Trophoblast cell (in vitro differentiated cells and primary cell): Measurements from ENCODE around the gene GTF3C5.
"Not testable (repeated sequence)": the region's sequence is repeated elsewhere in the genome, so short reads cannot be mapped to it uniquely, and the experiment has no call there.

Experiments
- DNase-seq, 2 donors: peaks; one replicate each; pipeline ENCODE4 v3.0.0-alpha.2; 2016
- H2AFZ ChIP-seq: 2 replicates; pipeline ENCODE4 v1.6.1; 2013; ENCODE audit warnings: low read length, moderate library complexity, mild to moderate bottlenecking; ENCODE audit not compliant: insufficient read depth, poor library complexity
- H2AK5ac ChIP-seq: 2 replicates; pipeline ENCODE4 v1.6.1; 2013; ENCODE audit warnings: mild to moderate bottlenecking, low read length
- H2BK120ac ChIP-seq: 2 replicates; pipeline ENCODE4 v1.6.1; 2013; ENCODE audit warnings: low read length, mild to moderate bottlenecking, moderate library complexity; ENCODE audit not compliant: insufficient read depth, poor library complexity
- H2BK12ac ChIP-seq: 2 replicates; pipeline ENCODE4 v1.6.1; 2013; ENCODE audit warnings: mild to moderate bottlenecking, low read length, moderate library complexity
- H2BK5ac ChIP-seq: 2 replicates; pipeline ENCODE4 v1.6.1; 2013; ENCODE audit warnings: low read length, low read depth, moderate library complexity, mild to moderate bottlenecking; ENCODE audit not compliant: poor library complexity
- H3K14ac ChIP-seq: 2 replicates; pipeline ENCODE4 v1.6.1; 2013; ENCODE audit warnings: mild to moderate bottlenecking, low read length
- H3K18ac ChIP-seq: 2 replicates; pipeline ENCODE4 v1.6.1; 2013; ENCODE audit warnings: mild to moderate bottlenecking, low read length
- H3K23ac ChIP-seq: 2 replicates; pipeline ENCODE4 v1.6.1; 2013; ENCODE audit warnings: low read length
- H3K27ac ChIP-seq: 2 replicates; pipeline ENCODE4 v1.5.1; 2013; ENCODE audit warnings: low read depth, mild to moderate bottlenecking, inconsistent platforms, low read length, moderate library complexity
- H3K27me3 ChIP-seq: 2 replicates; pipeline ENCODE4 v1.6.1; 2013; ENCODE audit warnings: inconsistent platforms, mild to moderate bottlenecking, low read length, moderate library complexity; ENCODE audit not compliant: insufficient read depth
- H3K36me3 ChIP-seq, 2 experiments: 1 replicate in 1 of 2; 2 replicates in 1 of 2; pipeline ENCODE4 v1.6.1; 2013; ENCODE audit warnings: low read length in 2 of 2, mild to moderate bottlenecking in 2 of 2, moderate library complexity in 1 of 2; ENCODE audit not compliant: insufficient read depth in 2 of 2, control insufficient read depth in 1 of 2
- H3K4ac ChIP-seq: 2 replicates; pipeline ENCODE4 v1.6.1; 2013; ENCODE audit warnings: low read depth, mild to moderate bottlenecking, low read length, moderate library complexity
- H3K4me1 ChIP-seq, 2 experiments: 1 replicate in 1 of 2; 2 replicates in 1 of 2; pipeline ENCODE4 v1.6.1; 2013; ENCODE audit warnings: low read length in 2 of 2, mild to moderate bottlenecking in 2 of 2, moderate library complexity in 1 of 2; ENCODE audit not compliant: insufficient read depth in 2 of 2, control insufficient read depth in 1 of 2
- H3K4me2 ChIP-seq: 2 replicates; pipeline ENCODE4 v1.6.1; 2013; ENCODE audit warnings: inconsistent platforms, mild to moderate bottlenecking, low read length, moderate library complexity
- H3K4me3 ChIP-seq: 2 replicates; pipeline ENCODE4 v1.5.1; 2013; ENCODE audit warnings: mild to moderate bottlenecking, low read depth, low read length, inconsistent platforms
- H3K79me1 ChIP-seq: one replicate; pipeline ENCODE4 v1.6.1; 2013; ENCODE audit warnings: low read length
- H3K79me2 ChIP-seq: 2 replicates; pipeline ENCODE4 v1.6.1; 2013; ENCODE audit warnings: low read length, mild to moderate bottlenecking; ENCODE audit not compliant: control insufficient read depth, insufficient read depth, poor library complexity
- H3K9ac ChIP-seq: 2 replicates; pipeline ENCODE4 v1.6.1; 2013; ENCODE audit warnings: mild to moderate bottlenecking, low read length
- H3K9me3 ChIP-seq: 2 replicates; pipeline ENCODE4 v1.6.1; 2013; ENCODE audit warnings: low read depth, mild to moderate bottlenecking, control low read depth, inconsistent platforms, low read length; ENCODE audit not compliant: insufficient read depth
- H4K12ac ChIP-seq: 2 replicates; pipeline ENCODE4 v1.6.1; 2013; ENCODE audit warnings: low read depth, mild to moderate bottlenecking, low read length, moderate library complexity
- H4K8ac ChIP-seq: 2 replicates; pipeline ENCODE4 v1.6.1; 2013; ENCODE audit warnings: low read depth, mild to moderate bottlenecking, low read length, moderate library complexity
- H4K91ac ChIP-seq: one replicate; pipeline ENCODE4 v1.6.1; 2013; ENCODE audit warnings: low read depth, mild to moderate bottlenecking, low read length, moderate library complexity
- WGBS: extraction: QIAGEN DNeasy Blood & Tissue Kit; methylation state at CpG from one replicate; pipeline ENCODE4 v1.1.7; 2013; ENCODE audit warnings: missing lambda C conversion rate; ENCODE audit not compliant: insufficient read length, insufficient coverage; ENCODE audit errors: extremely low coverage; 5-methylcytosine and 5-hydroxymethylcytosine counted together

Gene GTF3C5

DNA sequence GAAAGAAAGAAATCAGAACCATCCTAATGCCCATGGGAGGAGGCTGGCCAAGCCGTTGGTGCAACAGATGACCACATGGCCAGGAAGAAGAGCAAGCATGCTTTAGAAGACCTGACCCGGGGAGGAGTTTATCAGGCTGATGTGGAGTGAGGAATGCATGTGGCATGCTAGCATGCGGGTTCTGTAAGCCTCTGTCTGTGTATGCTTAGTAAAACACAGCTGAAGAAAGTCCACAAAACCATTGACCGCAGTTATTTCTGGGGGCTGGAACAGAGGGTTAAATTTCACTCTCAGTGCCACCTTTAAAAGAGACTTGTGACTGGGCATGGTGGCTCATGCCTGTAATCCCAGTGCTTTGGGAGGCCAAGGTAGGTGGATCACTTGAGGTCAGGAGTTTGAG lies 33.2 kb upstream of the GTF3C5 start:
- Histone ChIP-seq H3K4me3 (no peak overlapping the region), H4K91ac (no peak overlapping the region), H3K9me3 (peaks cover 2% of the 10 kb centered on the region), H3K18ac (no peak overlapping the region), H2BK120ac (no peak overlapping the region), H2AFZ (no peak overlapping the region), H4K8ac (no peak overlapping the region), H3K4me1 (peaks cover 0 to 9% of the 10 kb centered on the region in 2 experiments), H2BK12ac (no peak overlapping the region), H3K4me2 (no peak overlapping the region), H3K4ac (no peak overlapping the region), H3K9ac (no peak overlapping the region), H3K27me3 (no peaks in the 10 kb centered on the region), H3K79me2 (no peaks in the 10 kb centered on the region), H3K27ac (no peak overlapping the region), H3K79me1 (no peaks in the 10 kb centered on the region), H2AK5ac (no peak overlapping the region), H3K14ac (no peak overlapping the region), H3K23ac (no peak overlapping the region), H3K36me3 (no peaks in the 10 kb centered on the region), H4K12ac (no peak overlapping the region), H2BK5ac (no peak overlapping the region)
- WGBS, result no CpG with 5 or more reads among the region's 4 CpGs
- DNase-seq, result peak; percentile 89 to 90

GRCh38 chr9:132998221-132998620 lies 32.6 kb upstream of the GTF3C5 start:
- H3K23ac ChIP-seq, H4K12ac ChIP-seq, H3K79me2 ChIP-seq, H3K79me1 ChIP-seq, H3K4ac ChIP-seq, H3K18ac ChIP-seq, H2BK12ac ChIP-seq, H4K8ac ChIP-seq, H3K9me3 ChIP-seq, H3K27ac ChIP-seq, H3K14ac ChIP-seq, H4K91ac ChIP-seq, H2BK5ac ChIP-seq, H2AK5ac ChIP-seq, H3K9ac ChIP-seq, H3K4me2 ChIP-seq, H2AFZ ChIP-seq, H3K36me3 ChIP-seq, H3K4me3 ChIP-seq, H3K4me1 ChIP-seq, H2BK120ac ChIP-seq, H3K27me3 ChIP-seq, DNase-seq: not testable (repeated sequence)
- no CpG with 5 or more reads among the region's 4 CpGs for WGBS

GRCh38 chr9:132998831-132999635 lies 31.8 kb upstream of the GTF3C5 start:
- Histone ChIP-seq H3K14ac (no peak overlapping the region), H3K4me3 (no peak overlapping the region)
- no CpG with 5 or more reads among the region's 18 CpGs for WGBS

GRCh38 chr9:133002147-133003070 lies 28.4 kb upstream of the GTF3C5 start:
- Histone ChIP-seq H4K8ac (no peak overlapping the region), H3K18ac (no peak overlapping the region), H3K4me2 (no peak overlapping the region), H2BK5ac (no peak overlapping the region), H2AK5ac (no peak overlapping the region), H3K79me2 (peaks cover 1% of the 10 kb centered on the region), H2AFZ (no peak overlapping the region), H4K12ac (no peak overlapping the region), H3K36me3 (no peaks in the 10 kb centered on the region), H3K4me1 (no peaks in the 10 kb centered on the region), H3K4ac (no peak overlapping the region), H2BK12ac (no peak overlapping the region), H3K27ac (no peak overlapping the region), H3K4me3 (no peak overlapping the region), H4K91ac (no peak overlapping the region), H3K23ac (no peak overlapping the region), H3K9ac (no peak overlapping the region), H2BK120ac (no peak overlapping the region), H3K79me1 (no peaks in the 10 kb centered on the region), H3K14ac (no peak overlapping the region), H3K27me3 (no peaks in the 10 kb centered on the region), H3K9me3 (peaks cover 6% of the 10 kb centered on the region)
- no peak for DNase-seq
- no CpG with 5 or more reads among the region's 13 CpGs for WGBS

More at GRCh38 chr9:132998831-132999635, 31.8 kb upstream of the GTF3C5 start:
- no peak overlapping the region for H3K4ac ChIP-seq
- H2BK120ac ChIP-seq, result no peak overlapping the region
- no peaks in the 10 kb centered on the region for H3K36me3 ChIP-seq
- H3K23ac ChIP-seq, result no peak overlapping the region
- no peaks in the 10 kb centered on the region for H3K27me3 ChIP-seq
- H3K27ac ChIP-seq, result no peak overlapping the region
- peaks cover 0 to 5% of the 10 kb centered on the region in 2 experiments for H3K4me1 ChIP-seq
- H4K91ac ChIP-seq, result no peak overlapping the region
- DNase-seq, result no peak
- no peak overlapping the region for H2AFZ ChIP-seq
- H3K9me3 ChIP-seq, result no peaks in the 10 kb centered on the region
- H3K79me2 ChIP-seq, result peaks cover 1% of the 10 kb centered on the region
- H3K4me2 ChIP-seq, result no peak overlapping the region
- H4K12ac ChIP-seq, result no peak overlapping the region
- H4K8ac ChIP-seq, result no peak overlapping the region
- no peak overlapping the region for H3K18ac ChIP-seq
- H3K9ac ChIP-seq, result no peak overlapping the region
- H3K79me1 ChIP-seq, result no peaks in the 10 kb centered on the region
- no peak overlapping the region for H2AK5ac ChIP-seq
- H2BK12ac ChIP-seq, result no peak overlapping the region
- no peak overlapping the region for H2BK5ac ChIP-seq
